ENCODE measurements around the gene ZRANB1. TPM values are rescaled to one million over a fixed set of nuclear protein-coding genes. Genes with fewer than 3 reads are reported as not detected.

ZRANB1 gene
- total RNA-seq, 1 donor from 2014 or later, result 17.7 TPM

DNA sequence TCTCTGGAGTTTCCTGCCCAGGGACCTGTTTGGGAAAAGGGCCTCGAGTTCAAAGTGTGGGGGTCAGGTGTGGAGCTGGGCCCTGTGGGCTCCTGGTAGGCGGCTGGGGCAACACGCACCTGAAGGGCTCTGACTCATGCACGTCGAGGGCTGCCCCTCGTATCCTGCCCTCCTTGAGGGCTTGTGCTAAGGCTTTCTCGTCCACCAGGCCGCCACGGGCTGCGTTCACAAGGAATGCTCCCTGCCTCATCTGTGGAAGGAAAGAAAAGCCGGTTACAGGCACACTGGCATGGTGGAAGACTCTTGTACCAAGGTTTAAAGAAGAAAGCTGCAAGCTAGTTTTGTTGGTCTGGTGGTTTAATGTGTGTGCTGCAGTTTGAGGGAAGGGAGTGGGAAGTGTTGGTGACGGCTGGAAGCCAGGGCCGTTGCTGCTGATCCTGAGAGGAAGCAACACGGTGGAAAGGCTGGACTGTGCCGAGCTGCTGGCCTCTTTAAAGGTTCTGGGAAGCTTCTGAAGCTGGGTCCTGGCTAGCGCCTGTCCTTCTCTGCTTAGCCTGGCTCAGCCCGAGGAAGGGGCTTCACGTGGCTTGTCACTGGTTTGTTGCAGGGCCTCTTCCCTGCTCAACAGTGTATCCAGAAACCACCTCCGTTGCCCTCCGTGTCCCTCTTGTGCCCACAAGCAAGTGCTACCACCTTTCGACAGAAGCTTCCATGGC lies 52.0 kb downstream of the ZRANB1 start:
- Mint-ChIP-seq H3K36me3 (ENCODE audit: low read depth) (peaks cover 9% of the 10 kb centered on the region), H3K4me1 (peaks cover 7% of the 10 kb centered on the region), H3K27ac (no peak overlapping the region), H3K27me3 (no peaks in the 10 kb centered on the region), H3K9me3 (no peaks in the 10 kb centered on the region), H3K4me3 (no peak overlapping the region)
- no peak for TF ChIP-seq CTCF (IDR thresholded peaks at IDR 0.05)
- CTCF ChIA-PET, result no interaction called here
- intact Hi-C loops (cut with micrococcal nuclease), result no loop called here
- POLR2A ChIA-PET, result no interaction called here
- DNase-seq (no peak), ATAC-seq (ENCODE audit: low read depth) (no peak)

- Mint-ChIP-seq H3K4me3 (no peak overlapping the region), H3K36me3 (ENCODE audit: low read depth) (no peaks in the 10 kb centered on the region), H3K4me1 (no peaks in the 10 kb centered on the region), H3K27ac (no peak overlapping the region), H3K9me3 (no peaks in the 10 kb centered on the region), H3K27me3 (no peaks in the 10 kb centered on the region)
- no peak for ATAC-seq (ENCODE audit: low read depth)
- ChIA-PET POLR2A (no interaction called here), CTCF (interaction anchor here (0.7 kb wide), 1 partner anchor 12 kb away, joined by 3 read pairs; no protein-coding TSS in a partner anchor)
- DNase-seq, result no peak
- intact Hi-C loops (cut with micrococcal nuclease), result no loop called here
- TF ChIP-seq CTCF (IDR thresholded peaks at IDR 0.05), result no peak
Observed at GRCh38 chr10:124994573-124995473, 52.9 kb downstream of the ZRANB1 start.

GRCh38 chr10:124995605-124996004 lies 53.7 kb downstream of the ZRANB1 start:
- Mint-ChIP-seq H3K4me1 (no peaks in the 10 kb centered on the region), H3K27me3 (no peaks in the 10 kb centered on the region), H3K27ac (no peak overlapping the region), H3K4me3 (no peak overlapping the region), H3K36me3 (ENCODE audit: low read depth) (no peaks in the 10 kb centered on the region), H3K9me3 (no peaks in the 10 kb centered on the region)
- ChIA-PET CTCF (no interaction called here), POLR2A (no interaction called here)
- ATAC-seq (ENCODE audit: low read depth) (no peak), DNase-seq (no peak)
- intact Hi-C loops (cut with micrococcal nuclease), result no loop called here
- no peak for TF ChIP-seq CTCF (IDR thresholded peaks at IDR 0.05)

DNA sequence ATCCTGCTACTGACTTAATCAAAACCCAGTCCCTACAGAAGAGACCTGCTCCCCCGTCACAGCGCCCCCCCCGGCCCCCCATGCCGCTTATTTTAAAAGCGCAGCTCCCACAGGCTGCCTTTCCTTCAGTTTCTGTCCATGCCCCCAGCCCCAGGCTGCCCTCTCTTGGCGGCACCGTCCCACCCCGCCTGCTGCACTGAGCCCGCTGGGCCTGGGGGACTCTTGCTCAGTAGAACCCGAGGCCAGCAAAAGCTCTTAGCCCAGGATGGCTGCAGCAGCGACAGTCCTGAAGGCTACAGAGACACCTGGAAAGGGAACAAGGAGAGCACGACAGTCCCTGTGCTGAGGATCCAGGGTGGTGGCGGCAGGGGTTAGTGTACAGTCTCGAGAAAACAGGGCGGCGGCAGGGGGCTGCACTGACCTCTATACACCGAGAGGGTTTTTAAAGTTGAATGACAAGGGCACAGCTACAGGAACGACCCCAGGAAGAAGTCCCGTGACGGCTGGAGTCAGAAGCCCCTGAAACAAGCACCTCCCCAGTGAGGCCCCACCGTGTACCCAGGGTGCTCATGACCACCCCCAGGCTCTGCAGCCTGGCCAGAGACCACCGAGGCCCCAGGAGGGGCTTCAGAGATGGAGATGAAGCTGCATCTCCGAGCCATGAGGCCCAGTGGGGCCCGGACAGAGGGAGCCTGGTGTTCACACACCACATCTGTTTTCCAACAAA lies 54.4 kb downstream of the ZRANB1 start:
- Mint-ChIP-seq H3K36me3 (ENCODE audit: low read depth) (no peaks in the 10 kb centered on the region), H3K9me3 (no peaks in the 10 kb centered on the region), H3K4me3 (no peak overlapping the region), H3K27ac (no peak overlapping the region), H3K4me1 (no peaks in the 10 kb centered on the region), H3K27me3 (no peaks in the 10 kb centered on the region)
- no peak for TF ChIP-seq CTCF (IDR thresholded peaks at IDR 0.05)
- intact Hi-C loops (cut with micrococcal nuclease), result no loop called here
- ChIA-PET CTCF (no interaction called here), POLR2A (no interaction called here)
- no peak for DNase-seq
- no peak for ATAC-seq (ENCODE audit: low read depth)

- no peak for ATAC-seq (ENCODE audit: low read depth)
- Mint-ChIP-seq H3K27me3 (no peaks in the 10 kb centered on the region), H3K9me3 (no peaks in the 10 kb centered on the region), H3K4me3 (no peak overlapping the region), H3K27ac (no peak overlapping the region), H3K36me3 (ENCODE audit: low read depth) (no peaks in the 10 kb centered on the region), H3K4me1 (no peaks in the 10 kb centered on the region)
- ChIA-PET POLR2A (no interaction called here), CTCF (no interaction called here)
- TF ChIP-seq CTCF (IDR thresholded peaks at IDR 0.05), result no peak
- DNase-seq, result no peak
- intact Hi-C loops (cut with micrococcal nuclease), result no loop called here
Observed at GRCh38 chr10:124996854-124997215, 54.9 kb downstream of the ZRANB1 start.
